NCI-H2196 treated with DMSO at 0.1 percent for 48 hours (cell line): ENCODE results near the gene PRX.
A peak's percentile ranks its signal among the peaks of the same experiment; 100 is the strongest.

Experiments
- DNase-seq: peaks from one replicate; lab custom pipeline; 2025; ENCODE audit not compliant: unreplicated experiment; lab: John Stamatoyannopoulos, UW

PRX gene

GRCh38 chr19:40365613-40366401 lies 47.4 kb downstream of the PRX start:
- DNase-seq: peak; percentile 45

GRCh38 chr19:40365010-40365409 lies 48.2 kb downstream of the PRX start:
- no peak for DNase-seq

DNA sequence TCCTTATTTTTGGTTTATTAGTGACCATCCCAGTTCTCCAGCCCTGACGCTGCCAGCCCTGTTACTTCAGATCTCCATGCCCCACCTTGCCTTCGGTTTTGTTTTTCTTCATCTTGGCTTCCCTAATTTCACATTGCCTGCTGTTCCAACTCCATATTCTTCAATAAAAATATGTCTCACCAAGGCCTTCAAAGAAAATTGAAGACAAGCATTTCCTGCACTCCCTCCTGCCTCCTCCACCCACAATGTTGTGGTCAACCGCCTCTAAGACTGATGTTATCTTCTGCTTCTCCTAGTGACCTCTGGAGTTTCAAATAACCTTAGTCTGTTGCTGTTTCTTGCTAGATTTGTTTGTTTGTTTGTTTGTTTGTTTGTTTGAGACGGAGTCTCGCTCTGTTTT lies 50.1 kb downstream of the PRX start:
- DNase-seq: no peak

DNA sequence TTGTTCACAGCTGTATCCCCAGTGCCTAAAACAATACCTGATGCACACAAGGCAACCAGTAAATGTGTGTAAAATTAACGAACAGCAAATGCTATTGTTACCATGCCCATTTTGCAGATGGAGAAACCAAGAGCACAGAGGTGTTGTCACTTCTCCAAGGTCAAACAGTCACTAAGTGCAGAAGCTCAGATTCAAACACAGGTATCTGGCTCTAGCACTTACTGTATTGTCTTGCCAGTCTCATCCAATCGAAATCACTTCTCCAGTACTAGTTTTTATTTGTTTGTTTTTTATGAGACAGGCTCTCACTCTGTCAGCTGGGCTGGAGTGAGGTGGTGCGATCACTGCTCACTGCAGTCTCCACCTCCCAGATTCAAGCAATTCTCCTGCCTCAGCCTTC lies 51.0 kb downstream of the PRX start:
- no peak for DNase-seq

DNA sequence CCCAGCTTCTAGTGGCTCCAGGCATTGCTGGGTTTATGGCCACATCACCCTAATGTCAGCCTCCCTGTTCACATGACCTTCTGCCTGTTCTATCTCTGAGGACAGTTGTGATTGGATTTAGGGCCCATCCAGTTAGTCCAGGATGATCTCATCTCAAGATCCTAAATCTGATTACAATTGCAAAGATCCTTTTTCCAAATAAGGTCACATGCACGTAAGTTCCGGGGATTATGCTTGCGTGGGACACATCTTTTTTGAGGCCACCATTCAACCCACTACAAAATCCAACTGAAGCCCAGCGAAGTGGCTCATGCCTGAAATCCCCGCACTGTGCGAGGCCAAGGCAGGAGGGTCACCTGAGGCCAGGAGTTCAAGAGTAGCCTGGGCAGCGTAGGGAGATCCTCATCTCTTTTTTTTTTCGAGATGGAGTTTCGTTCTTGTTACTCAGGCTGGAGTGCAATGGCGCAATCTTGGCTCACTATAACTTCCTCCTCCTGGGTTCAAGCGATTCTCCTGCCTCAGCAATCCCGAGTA lies 52.4 kb downstream of the PRX start:
- no peak for DNase-seq

- DNase-seq: no peak
Measured at GRCh38 chr19:40360020-40360707, 53.0 kb downstream of the PRX start.

- DNase-seq: no peak
Measured at GRCh38 chr19:40358773-40359172, 54.4 kb downstream of the PRX start.

DNA sequence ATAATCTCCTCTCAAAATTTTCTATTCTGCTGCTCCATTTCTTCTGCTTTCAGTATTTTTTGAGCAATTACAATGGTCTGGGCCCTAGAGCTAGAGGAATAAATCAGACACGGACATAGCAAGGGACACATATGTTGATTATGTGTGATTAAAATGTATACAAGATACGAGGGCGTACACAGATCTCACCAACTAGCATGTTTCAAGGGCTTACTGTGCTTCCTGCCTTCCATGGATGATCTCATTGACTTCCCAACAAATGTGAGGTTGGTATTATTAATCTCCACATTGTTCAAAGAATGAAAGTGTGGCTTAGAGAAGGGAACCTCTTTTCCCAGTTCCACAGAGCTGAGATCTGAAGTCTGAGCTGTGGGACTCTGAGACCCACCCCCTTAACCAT lies 55.5 kb downstream of the PRX start:
- DNase-seq: no peak

- DNase-seq: no peak
Measured at GRCh38 chr19:40356681-40357595, 56.2 kb downstream of the PRX start.

DNA sequence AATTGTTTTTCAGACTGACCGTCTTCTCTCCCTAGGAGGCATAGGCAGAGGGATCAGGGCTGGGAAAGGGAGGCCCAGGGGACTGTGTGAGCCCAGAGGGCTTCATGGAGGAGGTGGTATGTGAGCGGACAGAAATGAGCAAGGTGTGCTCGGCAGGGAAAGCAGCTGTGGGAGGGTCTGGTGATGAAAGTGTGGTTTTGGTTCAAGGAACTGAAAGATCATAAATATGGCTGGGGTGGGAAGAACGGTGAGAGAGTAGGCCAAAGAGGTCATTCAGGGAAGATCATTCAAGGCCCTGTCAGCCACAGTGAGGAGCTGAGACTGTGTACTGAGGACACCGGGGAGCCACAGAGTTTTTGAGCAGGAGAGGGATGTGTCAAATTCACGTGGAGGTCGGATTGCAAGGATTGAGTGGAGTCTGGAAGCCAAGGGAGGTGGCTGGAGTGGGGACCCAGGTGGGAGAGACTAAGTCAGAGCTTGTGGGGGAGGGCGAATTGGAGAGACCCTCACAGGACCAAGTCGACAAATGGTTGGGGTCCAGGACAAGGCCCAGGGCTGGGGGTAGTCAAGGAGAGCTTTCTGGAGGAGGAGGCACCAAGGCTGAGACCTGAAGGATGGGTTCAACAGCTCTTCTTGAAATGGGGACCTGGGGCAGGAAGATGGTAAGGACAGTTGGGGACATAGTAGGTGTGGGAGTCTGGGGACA lies 57.0 kb downstream of the PRX start:
- DNase-seq: no peak

DNA sequence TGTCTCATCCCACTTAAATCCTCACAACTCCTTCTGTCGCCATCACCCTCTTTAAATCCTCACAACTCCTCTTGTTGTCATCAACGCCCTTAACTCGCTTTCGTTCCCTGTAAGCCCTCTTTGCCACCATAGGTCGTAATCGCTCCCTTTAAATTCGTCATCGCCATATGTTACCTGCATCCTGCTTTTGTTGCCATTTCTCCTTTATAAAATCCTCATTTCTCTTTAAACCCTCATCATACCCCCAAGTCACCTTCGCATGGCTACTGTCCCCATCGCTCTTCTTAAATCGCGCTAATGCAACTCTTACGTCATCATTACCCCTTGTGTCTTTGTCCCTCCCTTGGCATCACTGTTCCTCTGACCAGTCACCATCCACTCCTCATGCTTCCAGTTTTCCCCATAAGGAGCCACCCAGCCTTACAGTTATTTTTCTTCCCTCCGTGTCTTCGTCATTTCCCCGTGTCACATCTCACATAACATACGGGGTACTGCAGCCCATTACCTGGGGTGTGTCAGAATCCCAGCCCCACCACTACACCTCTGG lies 64.1 kb downstream of the PRX start:
- no peak for DNase-seq

DNA sequence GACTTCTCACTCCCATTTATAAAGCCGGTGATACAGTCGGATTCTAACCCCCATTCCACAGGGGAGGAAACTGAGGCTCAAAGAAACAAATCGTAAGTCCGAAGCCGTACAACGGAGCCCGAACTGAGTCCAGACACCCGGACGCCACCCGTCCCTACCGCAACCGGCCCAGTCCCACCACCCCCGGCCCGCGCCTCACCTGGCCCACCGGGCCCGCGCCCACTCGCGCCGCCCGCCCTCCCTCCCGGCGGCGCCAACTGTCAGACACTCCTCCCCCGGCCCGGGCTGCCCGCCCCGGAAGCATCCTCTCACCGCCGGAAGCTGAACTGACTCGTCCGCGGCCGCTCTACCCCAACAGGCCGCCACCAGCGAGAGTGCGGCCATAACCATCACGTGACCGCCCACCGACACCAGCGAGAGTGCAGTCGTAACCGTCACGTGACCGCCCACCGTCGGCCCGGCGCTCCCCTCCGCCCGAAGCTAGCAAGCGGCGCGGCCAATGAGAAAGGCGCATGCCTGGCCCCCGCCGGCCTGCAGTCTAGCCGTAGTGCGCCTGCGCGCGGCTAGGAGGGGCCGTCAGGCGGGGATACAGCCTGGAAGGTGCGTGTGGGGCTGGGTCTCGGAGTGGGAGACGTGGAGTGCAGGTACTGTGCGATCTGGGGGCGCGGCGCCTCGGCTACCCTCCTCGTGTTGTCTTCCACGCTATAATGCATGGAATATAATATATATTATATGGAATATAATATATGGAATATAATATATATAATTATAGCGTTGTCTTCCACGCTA lies 64.9 kb downstream of the PRX start, which contains the start of the genes C19orf47 and PLD3:
Gene C19orf47, minus strand, starts transcription at position 273 of the 789 bp plus-strand sequence. CDS start 6,540 bp downstream, outside the sequence.
Gene PLD3, plus strand, starts transcription at position 571 of the 789 bp plus-strand sequence. CDS start 17,789 bp downstream, outside the sequence.
- peak; percentile 98 for DNase-seq

GRCh38 chr19:40344422-40344821 lies 68.8 kb downstream of the PRX start:
- DNase-seq: no peak
